Measurements from ENCODE around the gene DNAJC5G.
"Not testable (repeated sequence)": the region's sequence is repeated elsewhere in the genome, so short reads cannot be mapped to it uniquely, and the experiment has no call there.

Gene DNAJC5G

DNA sequence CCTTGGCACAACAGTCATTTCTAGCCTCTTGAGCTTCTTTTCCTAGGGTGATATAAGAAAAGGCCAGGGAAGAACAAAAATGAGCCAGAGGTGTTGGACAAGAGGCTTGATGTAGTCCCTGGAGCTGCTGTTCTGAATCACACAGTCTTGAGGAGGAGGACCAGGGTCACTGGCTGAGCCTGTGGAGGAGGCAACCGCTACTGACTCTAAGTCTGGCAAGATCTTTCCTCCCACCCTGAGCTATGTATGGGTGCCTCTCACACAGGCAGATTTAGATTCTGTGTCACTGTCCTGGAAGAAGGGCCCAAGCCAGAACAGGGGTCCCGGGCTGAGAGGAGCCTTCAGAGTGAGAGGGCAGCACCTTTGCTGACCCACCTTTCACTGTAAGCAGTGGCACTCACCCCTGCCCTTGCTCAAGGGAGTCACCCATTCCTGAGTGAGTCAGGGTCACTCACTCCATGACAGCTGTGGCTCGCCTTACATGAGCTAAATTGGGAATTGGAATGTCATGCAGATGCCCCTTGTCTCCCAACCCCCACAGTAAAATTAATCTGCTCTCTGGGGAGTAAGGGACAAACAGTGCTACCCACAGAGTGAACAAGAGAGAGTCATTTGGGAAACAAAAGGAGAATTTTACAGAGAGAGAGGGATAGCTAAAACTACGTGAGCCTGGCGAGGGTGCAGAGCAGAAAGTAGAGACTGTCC, 6.8 kb downstream of the DNAJC5G start, which contains the start of gene TRIM54:
Gene TRIM54 (plus strand): TSS at position 575 of the 705 bp plus-strand sequence. CDS start 303 bp downstream, outside the sequence.
- FAIRE-seq: no peak

- no peak for FAIRE-seq
Measured at GRCh38 chr2:27282892-27283291, 7.7 kb downstream of the DNAJC5G start.

- no peak for FAIRE-seq
Measured at GRCh38 chr2:27284996-27285395, 9.8 kb downstream of the DNAJC5G start.

- no peak for FAIRE-seq
Measured at GRCh38 chr2:27285481-27285880, 10.2 kb downstream of the DNAJC5G start.

GRCh38 chr2:27288610-27289009, 13.4 kb downstream of the DNAJC5G start:
- FAIRE-seq: no peak

- FAIRE-seq: no peak
Measured at GRCh38 chr2:27290549-27290948, 15.3 kb downstream of the DNAJC5G start.

DNA sequence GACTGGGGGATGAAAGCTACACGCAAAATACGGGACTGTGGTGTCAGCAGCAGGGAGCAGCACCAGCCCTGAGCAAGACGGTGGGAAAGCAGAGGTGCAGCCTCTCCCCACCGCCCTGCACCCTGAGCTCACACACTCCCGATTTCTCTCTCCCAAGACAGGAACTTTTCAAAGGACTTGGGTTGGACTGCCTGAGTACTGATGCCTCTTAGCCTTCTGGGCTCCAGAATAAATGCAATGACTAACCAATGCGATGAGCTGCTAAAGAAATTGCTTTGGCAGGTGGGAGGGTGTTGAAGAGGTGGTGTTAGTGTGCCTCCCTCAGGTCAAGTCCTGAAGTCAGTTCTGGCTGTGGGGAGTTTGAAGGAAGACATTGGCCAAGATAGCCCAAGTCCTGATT, 16.6 kb downstream of the DNAJC5G start:
- no peak for FAIRE-seq

DNA sequence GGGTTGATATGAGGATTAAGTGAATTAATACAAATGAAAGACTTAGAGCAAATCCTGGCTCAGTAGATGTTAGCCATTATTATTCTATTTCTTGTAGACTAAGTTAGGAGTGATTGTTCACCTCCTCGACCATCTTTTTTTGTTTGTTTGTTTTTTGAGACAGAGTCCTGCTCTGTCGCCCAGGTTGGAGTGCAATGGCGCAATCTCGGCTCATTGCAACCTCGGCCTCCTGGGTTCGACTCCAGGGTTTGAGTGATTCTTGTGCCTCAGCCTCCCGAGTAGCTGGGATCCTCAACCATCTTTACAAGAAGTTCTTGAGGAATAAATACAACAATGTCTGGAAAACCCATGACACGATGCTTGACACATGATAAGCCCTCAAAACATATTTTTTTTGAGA, 19.7 kb downstream of the DNAJC5G start:
- no peak for FAIRE-seq

DNA sequence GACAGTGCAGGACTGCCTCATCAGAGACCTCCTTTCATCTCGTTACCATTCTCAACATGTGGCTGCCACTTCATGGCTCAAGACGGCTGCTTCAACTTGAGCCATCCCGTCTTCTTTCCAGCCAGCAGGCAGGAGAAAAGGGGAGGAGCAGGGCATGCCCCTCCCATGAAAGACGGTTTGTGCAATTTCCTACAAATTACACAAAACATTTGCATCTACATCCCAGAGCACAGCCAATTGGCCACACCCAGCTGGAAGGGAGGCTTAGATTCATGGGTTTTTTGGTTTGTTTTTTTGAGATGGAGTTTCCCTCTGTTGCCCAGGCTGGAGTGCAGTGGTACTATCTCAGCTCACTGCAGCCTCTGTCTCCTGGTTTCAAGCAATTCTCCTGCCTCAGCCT, 21.2 kb downstream of the DNAJC5G start:
- FAIRE-seq: no peak

GRCh38 chr2:27297195-27297594, 22.0 kb downstream of the DNAJC5G start:
- no peak for FAIRE-seq

- FAIRE-seq: no peak
Measured at GRCh38 chr2:27298391-27299080, 23.3 kb downstream of the DNAJC5G start.

- FAIRE-seq: not testable (repeated sequence)
Measured at GRCh38 chr2:27300606-27301005, 25.4 kb downstream of the DNAJC5G start.

DNA sequence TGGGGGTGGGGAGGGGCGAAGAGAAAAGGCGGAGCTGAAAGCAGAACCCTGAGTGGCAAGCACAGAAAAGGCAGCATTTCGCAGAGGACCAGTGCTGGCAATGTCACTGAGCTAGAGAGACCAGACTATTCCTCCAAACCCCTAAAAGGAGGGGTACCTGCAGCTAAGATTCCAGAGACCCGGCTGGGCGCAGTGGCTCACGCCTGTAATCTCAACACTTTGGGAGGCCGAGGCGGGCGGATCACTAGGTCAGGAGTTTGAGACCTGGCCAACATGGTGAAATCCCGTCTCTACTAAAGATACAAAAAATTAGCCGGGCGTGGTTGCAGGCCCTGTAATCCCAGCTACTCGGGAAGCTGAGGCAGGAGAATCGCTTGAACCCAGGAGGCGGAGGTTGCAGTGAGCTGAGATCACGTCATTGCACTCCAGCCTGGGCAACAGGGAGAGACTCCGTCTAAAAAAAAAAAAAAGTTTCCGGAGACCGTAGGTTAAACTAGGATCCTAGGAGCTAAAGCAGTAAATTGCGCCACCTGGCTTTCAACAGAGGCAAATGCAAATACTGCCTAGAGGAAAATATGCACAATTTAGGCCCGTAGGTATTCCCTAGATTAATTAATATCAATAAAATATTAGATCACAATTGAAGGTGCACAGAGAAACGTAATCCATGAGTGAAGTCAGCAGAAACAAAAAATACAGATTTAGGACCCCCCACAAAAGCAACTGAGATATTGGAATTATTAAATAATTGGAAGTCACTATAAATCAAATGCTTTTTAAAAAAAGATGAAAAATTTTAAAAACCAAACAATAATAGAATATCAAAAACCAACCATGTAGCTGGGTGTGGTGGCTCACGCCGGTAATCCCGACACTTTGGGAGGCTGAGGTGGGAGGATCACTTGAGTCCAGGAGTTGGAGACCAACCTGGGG, 28.1 kb downstream of the DNAJC5G start:
- FAIRE-seq: peak; percentile 85

GRCh38 chr2:27304488-27305240, 29.4 kb downstream of the DNAJC5G start:
- FAIRE-seq: no peak

DNA sequence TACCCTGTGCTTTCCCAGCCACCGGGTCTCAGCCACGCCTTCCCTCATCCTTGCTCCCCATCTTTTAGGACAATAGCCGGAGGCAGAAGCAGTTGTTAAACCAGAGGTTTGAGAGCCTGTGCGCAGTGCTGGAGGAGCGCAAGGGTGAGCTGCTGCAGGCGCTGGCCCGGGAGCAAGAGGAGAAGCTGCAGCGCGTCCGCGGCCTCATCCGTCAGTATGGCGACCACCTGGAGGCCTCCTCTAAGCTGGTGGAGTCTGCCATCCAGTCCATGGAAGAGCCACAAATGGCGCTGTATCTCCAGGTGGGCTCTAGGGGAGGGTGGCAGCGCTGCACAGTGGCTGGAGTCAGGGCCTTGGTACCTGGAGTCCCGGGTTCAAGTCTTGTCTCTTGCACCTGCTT, 30.3 kb downstream of the DNAJC5G start:
- no peak for FAIRE-seq

DNA sequence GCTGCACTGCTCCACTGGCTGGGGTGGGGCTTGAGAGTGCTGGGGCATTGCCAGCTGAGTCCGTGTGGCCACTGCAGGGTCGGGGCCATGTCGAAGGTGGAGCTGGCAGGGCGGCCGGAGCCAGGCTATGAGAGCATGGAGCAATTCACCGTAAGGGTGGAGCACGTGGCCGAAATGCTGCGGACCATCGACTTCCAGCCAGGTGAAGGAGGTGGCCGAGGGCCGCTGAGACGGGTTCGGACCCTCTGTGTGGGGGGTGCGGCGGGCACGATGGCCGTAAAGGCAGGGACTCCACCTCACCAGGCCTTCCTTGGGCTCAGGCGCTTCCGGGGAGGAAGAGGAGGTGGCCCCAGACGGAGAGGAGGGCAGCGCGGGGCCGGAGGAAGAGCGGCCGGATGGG, 30.9 kb downstream of the DNAJC5G start:
- FAIRE-seq: no peak

DNA sequence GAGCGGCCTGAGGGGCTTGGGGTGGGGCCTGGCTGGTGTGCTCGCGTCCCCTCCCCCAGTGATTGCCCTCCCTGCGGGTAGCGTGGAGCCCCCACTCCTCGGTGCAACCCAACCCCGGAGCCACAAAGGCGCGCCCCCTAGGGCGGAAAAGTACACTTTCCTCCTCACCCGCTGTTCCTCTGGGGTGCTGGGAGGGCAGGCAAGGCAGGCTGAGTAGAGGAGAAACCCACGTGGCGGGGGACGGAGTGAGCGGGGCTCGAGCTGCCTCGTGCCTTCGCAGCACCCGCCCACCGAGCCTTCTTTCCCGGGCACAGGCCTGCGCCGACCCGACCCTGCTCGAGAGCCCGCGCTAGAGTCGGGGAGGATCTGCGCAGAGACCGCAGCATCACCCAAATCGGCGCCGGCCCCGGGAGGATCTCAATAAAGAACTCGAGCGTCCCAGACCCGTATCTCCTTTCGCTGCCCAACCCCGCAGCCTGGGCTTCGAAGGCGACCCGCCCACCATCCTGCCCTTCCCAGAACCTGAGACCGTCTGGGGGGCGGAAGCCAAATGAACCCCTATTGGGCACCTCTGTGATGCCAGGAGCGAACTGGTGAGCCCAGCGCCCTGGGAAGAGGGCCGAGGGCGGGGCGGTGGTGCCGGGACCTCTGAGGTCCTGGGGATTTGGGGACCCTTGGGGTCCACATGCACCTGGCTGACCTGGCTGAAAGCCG, 31.5 kb downstream of the DNAJC5G start:
- FAIRE-seq: no peak

DNA sequence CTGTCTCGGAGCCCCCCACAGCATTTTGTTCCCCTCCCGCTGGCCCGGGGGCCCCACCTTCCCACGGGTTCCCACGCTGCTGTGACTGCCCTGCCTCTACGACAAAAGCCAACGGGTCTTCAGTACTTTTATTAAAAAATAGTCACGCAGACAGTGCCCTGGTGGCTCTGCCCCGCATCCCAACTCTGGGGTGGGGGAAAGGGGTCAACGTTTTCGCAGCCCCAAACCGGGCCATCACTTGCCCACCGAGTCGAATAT, 32.0 kb downstream of the DNAJC5G start:
- no peak for FAIRE-seq

GRCh38 chr2:27307545-27308358, 32.5 kb downstream of the DNAJC5G start:
- FAIRE-seq: no peak

DNA sequence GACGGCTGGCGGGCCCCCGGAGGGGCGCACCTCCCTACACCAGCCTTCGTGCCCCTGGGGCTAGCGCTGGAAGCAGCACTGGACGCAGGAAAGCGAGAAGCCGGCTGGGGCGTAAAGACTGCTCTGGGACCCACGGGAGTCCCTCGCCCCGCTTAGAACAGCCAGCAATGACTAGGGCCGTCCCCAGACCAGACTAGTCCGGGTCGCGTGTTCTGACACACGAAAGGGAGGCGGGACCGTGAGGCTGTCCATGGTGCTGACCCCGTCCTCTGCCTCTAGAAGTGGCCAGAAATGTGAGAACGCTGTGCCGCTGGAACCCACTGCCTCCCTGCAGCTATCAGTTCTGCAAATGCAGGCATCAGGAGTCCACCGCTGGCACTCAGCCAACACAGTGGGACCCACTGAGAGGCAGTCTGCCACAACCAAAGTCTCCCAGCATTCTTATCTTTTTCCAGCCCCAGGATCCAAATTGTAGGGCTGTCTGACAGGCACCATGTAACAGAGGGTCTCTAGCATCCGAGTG, 33.2 kb downstream of the DNAJC5G start, which contains the start of gene UCN:
Gene UCN (minus strand): TSS at position 87 of the 523 bp plus-strand sequence. CDS start 550 bp downstream, outside the sequence.
- no peak for FAIRE-seq

DNA sequence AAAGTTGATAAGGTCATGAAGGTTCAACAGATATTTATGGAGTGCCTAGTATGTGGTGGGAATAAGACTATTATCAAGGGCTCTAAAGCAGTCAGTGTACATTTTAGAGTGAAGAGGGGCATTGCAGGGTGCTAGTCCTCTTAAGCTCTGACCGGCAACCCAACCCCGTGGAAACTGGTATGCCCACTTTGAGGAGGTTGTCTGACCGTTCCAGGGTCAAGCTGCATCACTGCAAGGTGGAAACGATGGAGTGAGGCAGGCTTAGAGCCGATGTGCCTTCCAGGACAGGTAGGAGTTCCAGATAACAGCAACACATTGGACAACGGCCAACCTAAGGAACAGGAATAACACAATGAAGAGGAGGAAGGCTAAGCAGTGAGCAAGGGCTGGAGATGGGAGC, 34.4 kb downstream of the DNAJC5G start:
- no peak for FAIRE-seq
